HepG2 (cell line): ENCODE measurements around the gene LLGL2. TPM values are rescaled to one million over a fixed set of nuclear protein-coding genes. Genes with fewer than 3 reads are reported as not detected.

Experiments
- CTCF ChIP-seq: sonication (generic); formaldehyde crosslinking; IDR thresholded peaks from 2 replicates; pipeline ENCODE4 v1.5.0; 2020; ENCODE audit warnings: mild to moderate bottlenecking, missing genetic modification reagents, moderate library complexity
- DPF2 ChIP-seq: sonication (generic); formaldehyde crosslinking; IDR thresholded peaks from 2 replicates; pipeline ENCODE4 v1.4.0; 2020; ENCODE audit warnings: mild to moderate bottlenecking, low read depth, missing genetic modification reagents, borderline replicate concordance
- ETV5 ChIP-seq: IDR thresholded peaks from 2 replicates; pipeline ENCODE4 v1.6.1; 2018; ENCODE audit warnings: missing biosample characterization, missing genetic modification reagents, inconsistent platforms, borderline replicate concordance
- HES4 ChIP-seq: sonication (generic); formaldehyde crosslinking; IDR thresholded peaks from 2 replicates; pipeline ENCODE4 v1.9.0; 2021; ENCODE audit warnings: mild to moderate bottlenecking, missing genetic modification reagents, borderline replicate concordance
- HOMEZ ChIP-seq: IDR thresholded peaks from 2 replicates; pipeline ENCODE4 v1.6.1; 2016; ENCODE audit warnings: low read depth
- KDM5B ChIP-seq: sonication (generic); formaldehyde crosslinking; IDR thresholded peaks from 2 replicates; pipeline ENCODE4 v1.4.0; 2020; ENCODE audit warnings: missing genetic modification reagents, mild to moderate bottlenecking, borderline replicate concordance
- MNT ChIP-seq: fragments of 450-650 bp; IDR thresholded peaks from 2 replicates; pipeline ENCODE4 v1.6.1; 2016
- PREB ChIP-seq: sonication (generic); formaldehyde crosslinking; IDR thresholded peaks from 2 replicates; pipeline ENCODE4 v1.4.0; 2020; ENCODE audit warnings: missing genetic modification reagents
- ZBTB4 ChIP-seq: sonication (generic); formaldehyde crosslinking; IDR thresholded peaks from 2 replicates; pipeline ENCODE4 v1.4.0; 2020; ENCODE audit warnings: missing genetic modification reagents, mild to moderate bottlenecking, borderline replicate concordance
- ZEB1 ChIP-seq: IDR thresholded peaks from 2 replicates; pipeline ENCODE4 v1.6.1; 2012; ENCODE audit warnings: mild to moderate bottlenecking, low read depth, inconsistent platforms; ENCODE audit not compliant: insufficient replicate concordance
- ZFP36 ChIP-seq: fragments of 150-350 bp; IDR thresholded peaks from 2 replicates; pipeline ENCODE4 v1.6.1; 2018; ENCODE audit warnings: borderline replicate concordance, low read length, low read depth; ENCODE audit not compliant: partially characterized antibody
- ZFX ChIP-seq: sonication (generic); formaldehyde crosslinking; IDR thresholded peaks from 2 replicates; pipeline ENCODE4 v1.4.0; 2020; ENCODE audit warnings: mild to moderate bottlenecking, low read depth, missing genetic modification reagents, moderate library complexity
- ZNF24 ChIP-seq: fragments of 450-650 bp; IDR thresholded peaks from 2 replicates; pipeline ENCODE4 v1.6.1; 2017; ENCODE audit warnings: antibody characterized with exemption, mild to moderate bottlenecking
- ZNF253 ChIP-seq: sonication (generic); formaldehyde crosslinking; IDR thresholded peaks from 2 replicates; pipeline ENCODE4 v1.8.0; 2022; ENCODE audit warnings: mild to moderate bottlenecking, missing genetic modification reagents, borderline replicate concordance
- ZNF597 ChIP-seq: sonication (generic); formaldehyde crosslinking; IDR thresholded peaks from 2 replicates; pipeline ENCODE4 v1.5.0; 2020; ENCODE audit warnings: missing genetic modification reagents
- ZNF607 ChIP-seq: sonication (generic); formaldehyde crosslinking; IDR thresholded peaks from 2 replicates; pipeline ENCODE4 v1.5.1; 2020; ENCODE audit warnings: missing genetic modification reagents, mild to moderate bottlenecking, borderline replicate concordance
- ZSCAN21 ChIP-seq: sonication (generic); formaldehyde crosslinking; IDR thresholded peaks from 2 replicates; pipeline ENCODE4 v1.8.0; 2022; ENCODE audit warnings: mild to moderate bottlenecking, missing genetic modification reagents, moderate library complexity, borderline replicate concordance
- polyA plus RNA-seq, 8 experiments: library from polyadenylated mRNA; depleted of rRNA in 3 of 8; stranded (reverse) in 7 of 8; unstranded in 1 of 8; fragments of >200 nt; fragmentation: Illumina TruSeq in 4 of 8; extraction: Trizol in 4 of 8; gene quantifications; 2 replicates each; pipeline versions ENCODE4 v1.2.1 to v1.2.3, GENCODE V29; 2011 to 2016; ENCODE audit warnings: low read depth in 4 of 8, missing spikeins in 1 of 8, mixed read lengths in 1 of 8; ENCODE audit not compliant: insufficient read depth in 1 of 8
- total RNA-seq, 5 experiments: library from RNA; depleted of rRNA; stranded (reverse); fragments of >200 nt; fragmentation: Illumina TruSeq; extraction: Trizol; gene quantifications; 2 replicates each; pipeline ENCODE4 v1.2.3, GENCODE V29; 2016; ENCODE audit warnings: low read depth in 1 of 5

The LLGL2 gene
- total and polyA plus RNA-seq, 2 of the 13 experiments (the other 11 are each of a cell fraction or from before 2014, with no cell fraction given): 83.0 to 86.7 TPM

- TF ChIP-seq HES4 (CRISPR knock-in tag) (no peak), PREB (CRISPR knock-in tag) (no peak), ZNF253 (CRISPR knock-in tag) (no peak), ZNF24 (no peak), ZSCAN21 (CRISPR knock-in tag) (no peak), ZNF597 (CRISPR knock-in tag) (no peak), KDM5B (CRISPR knock-in tag) (no peak; the same call in 1 of the 2 replicates), DPF2 (CRISPR knock-in tag) (no peak), MNT (no peak), HOMEZ (CRISPR knock-in tag) (peak; percentile 54; the same call in 1 of the 2 replicates), ZBTB4 (CRISPR knock-in tag) (peak; percentile 71; the same call in 1 of the 2 replicates), ZNF607 (CRISPR knock-in tag) (no peak), CTCF (peak; percentile 89), ETV5 (no peak), ZFX (peak; percentile 26; the same call in 1 of the 2 replicates), ZFP36 (no peak), ZEB1 (no peak)
These were observed 20.9 kb upstream of the LLGL2 start (continued) for GRCh38 chr17:75504347-75505151.
